Central memory CD8-positive, alpha-beta T cell (primary cell): Measurements from ENCODE around the gene PRR20G.

ENCODE experiments used
- ATAC-seq: fragments of 150-1000 bp; cut with Tn5 transposase; replicated peaks from 2 replicates; pipeline ENCODE4 v1.10.0; 2022; ENCODE audit warnings: mild to moderate bottlenecking, moderate FRiP score, moderate number of reproducible peaks; ENCODE audit not compliant: poor library complexity, severe bottlenecking; ENCODE audit errors: extremely low read depth
- DNase-seq, 2 donors: peaks; one replicate each; pipeline ENCODE4 v3.0.0; 2021; ENCODE audit warnings: low spot score in 2 of 2
- H3K27ac Mint-ChIP-seq: one replicate; pipeline ENCODE4 v1.8.0; 2022; ENCODE audit warnings: low read depth, mild to moderate bottlenecking, moderate library complexity, mixed read lengths
- H3K27me3 Mint-ChIP-seq: one replicate; pipeline ENCODE4 v1.8.0; 2022; ENCODE audit warnings: mixed read lengths
- H3K36me3 Mint-ChIP-seq: one replicate; pipeline ENCODE4 v1.8.0; 2022; ENCODE audit warnings: mild to moderate bottlenecking, moderate library complexity, mixed read lengths; ENCODE audit not compliant: insufficient read depth
- H3K4me1 Mint-ChIP-seq: one replicate; pipeline ENCODE4 v1.8.0; 2022; ENCODE audit warnings: mixed read lengths
- H3K4me3 Mint-ChIP-seq: one replicate; pipeline ENCODE4 v1.8.0; 2022; ENCODE audit warnings: mild to moderate bottlenecking, moderate library complexity, mixed read lengths
- H3K9me3 Mint-ChIP-seq: one replicate; pipeline ENCODE4 v1.8.0; 2022; ENCODE audit warnings: mixed read lengths

Gene PRR20G

DNA sequence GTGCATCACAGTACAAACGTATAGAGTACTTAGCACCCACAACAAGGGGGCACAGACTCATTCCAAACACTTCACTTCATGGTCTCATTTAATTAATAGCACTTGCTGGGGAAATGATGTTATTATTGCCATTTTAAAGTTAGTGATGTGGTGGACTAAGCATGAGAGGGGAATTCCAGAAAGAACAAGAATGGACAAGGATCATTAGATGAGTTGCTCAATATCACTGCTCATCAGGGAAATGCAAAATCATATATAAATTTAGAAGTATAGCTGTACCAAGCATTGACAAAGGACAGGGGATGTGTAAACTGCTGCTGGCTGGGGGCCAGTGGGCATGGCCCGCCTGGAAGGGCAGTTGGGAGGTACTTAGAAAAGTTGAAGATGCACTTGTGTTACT, 14.6 kb downstream of the PRR20G start:
- no peaks in the 10 kb centered on the region for H3K9me3 Mint-ChIP-seq
- no peak overlapping the region for H3K4me3 Mint-ChIP-seq
- H3K36me3 Mint-ChIP-seq: no peaks in the 10 kb centered on the region
- DNase-seq (no peak), ATAC-seq (no peak)
- H3K27me3 Mint-ChIP-seq: peaks cover 31% of the 10 kb centered on the region
- H3K27ac Mint-ChIP-seq: no peak overlapping the region
- H3K4me1 Mint-ChIP-seq: no peaks in the 10 kb centered on the region

DNA sequence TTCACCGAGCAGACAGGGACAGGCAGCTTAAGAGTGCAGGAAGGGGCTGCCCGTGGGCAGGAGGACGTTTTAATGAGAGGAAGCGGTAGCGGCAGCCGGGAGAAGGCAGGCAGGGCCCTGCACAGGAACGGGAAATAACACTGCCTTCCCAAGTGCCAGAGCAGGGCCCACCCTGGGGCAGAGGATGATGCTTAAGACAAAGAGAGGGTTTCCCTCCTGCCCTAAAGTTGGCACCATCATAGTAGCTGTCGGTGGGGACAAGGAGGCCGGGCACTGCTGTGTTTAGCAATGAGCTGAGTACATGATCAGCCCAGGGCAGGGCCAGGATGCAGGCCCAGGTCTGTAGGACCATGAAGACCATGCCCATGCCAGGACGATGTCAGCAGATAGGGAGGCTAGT, 21.7 kb downstream of the PRR20G start:
- no peaks in the 10 kb centered on the region for H3K36me3 Mint-ChIP-seq

DNA sequence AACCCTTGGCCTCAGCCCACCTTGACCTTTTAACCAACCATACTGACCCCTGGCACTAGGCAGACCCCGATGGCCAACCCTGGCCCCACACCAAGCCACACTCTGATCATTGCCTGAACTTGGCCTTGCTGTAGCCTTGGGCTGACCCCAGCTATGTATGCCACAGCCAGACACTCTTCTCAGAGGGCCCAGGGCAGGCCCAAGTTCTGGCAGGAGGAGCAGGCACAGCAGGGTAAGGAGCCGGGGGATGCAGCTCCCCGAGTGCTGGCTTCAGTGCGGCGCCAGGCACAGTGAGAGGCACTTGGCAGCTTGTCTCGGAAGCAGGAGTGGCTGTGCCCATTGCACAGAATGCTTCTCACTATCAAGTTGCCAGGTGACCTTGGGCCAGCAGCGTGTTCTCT, 22.3 kb downstream of the PRR20G start:
- Mint-ChIP-seq H3K27ac (no peak overlapping the region), H3K9me3 (no peaks in the 10 kb centered on the region), H3K36me3 (no peaks in the 10 kb centered on the region)

More for the DNA sequence above, 21.7 kb downstream of the PRR20G start:
- H3K4me1 Mint-ChIP-seq: no peaks in the 10 kb centered on the region
- no peaks in the 10 kb centered on the region for H3K9me3 Mint-ChIP-seq
- H3K4me3 Mint-ChIP-seq: no peak overlapping the region
- peaks cover 48% of the 10 kb centered on the region for H3K27me3 Mint-ChIP-seq
- no peak overlapping the region for H3K27ac Mint-ChIP-seq
- ATAC-seq (no peak), DNase-seq (no peak)

DNA sequence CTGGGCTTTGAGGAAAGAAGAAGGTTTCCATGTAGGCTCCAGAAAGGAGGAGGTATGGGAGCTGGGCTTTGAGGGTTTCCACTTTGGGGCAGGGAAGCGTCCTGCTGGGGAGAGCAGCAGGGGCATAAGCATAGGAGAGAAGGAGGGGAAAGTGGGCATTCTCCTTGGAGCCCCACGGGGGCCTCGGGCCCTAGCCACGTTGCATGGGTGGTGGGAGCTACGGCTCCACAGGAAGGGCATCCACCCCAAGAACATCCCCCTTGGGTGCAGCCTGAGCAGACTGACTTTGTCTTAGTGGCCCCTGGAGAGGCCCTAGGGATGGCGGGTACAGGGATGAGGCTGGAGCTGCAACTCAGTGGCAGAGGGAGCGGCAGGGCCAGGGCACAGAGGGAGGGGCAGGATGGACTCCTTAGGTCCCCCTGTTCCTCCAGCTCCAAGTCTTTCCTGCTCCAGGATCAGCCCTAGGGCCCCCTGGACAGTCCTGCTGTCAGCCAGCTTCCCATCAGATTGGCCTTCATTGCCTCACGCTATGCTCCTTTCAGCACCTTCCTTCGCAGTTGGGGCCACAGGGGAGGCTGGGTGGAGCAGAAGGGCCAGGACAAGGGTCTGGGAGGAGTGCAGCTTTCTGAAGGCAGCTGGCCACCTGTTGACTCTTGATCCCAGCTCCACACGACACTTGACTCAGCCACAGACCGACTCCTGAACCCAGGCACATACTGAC, 22.9 kb downstream of the PRR20G start:
- H3K9me3 Mint-ChIP-seq: no peaks in the 10 kb centered on the region

More for the DNA sequence above, 22.3 kb downstream of the PRR20G start:
- no peaks in the 10 kb centered on the region for H3K4me1 Mint-ChIP-seq
- H3K4me3 Mint-ChIP-seq: no peak overlapping the region
- peaks cover 49% of the 10 kb centered on the region for H3K27me3 Mint-ChIP-seq
- ATAC-seq (no peak), DNase-seq (no peak)

DNA sequence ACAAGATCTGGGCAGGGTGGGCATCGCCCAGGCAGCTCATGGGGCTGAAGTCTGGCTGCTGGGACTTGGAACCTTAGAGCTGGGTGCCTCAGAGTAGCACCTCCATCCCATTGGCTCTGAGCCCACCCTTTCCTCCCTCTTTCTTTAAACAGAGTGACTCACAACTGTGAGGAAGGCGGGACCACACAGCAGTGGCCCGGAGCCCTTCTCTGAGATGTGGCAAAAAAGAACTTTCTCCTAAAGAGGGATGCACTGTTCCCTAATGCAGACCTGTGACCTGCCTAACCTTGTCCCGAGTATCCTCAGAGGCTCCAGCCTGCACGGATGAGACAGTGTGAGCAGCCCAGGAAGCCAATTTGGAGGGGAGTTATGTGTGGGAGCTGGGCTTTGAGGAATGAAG, 23.6 kb downstream of the PRR20G start:
- peaks cover 61% of the 10 kb centered on the region for H3K27me3 Mint-ChIP-seq
- H3K4me1 Mint-ChIP-seq: no peaks in the 10 kb centered on the region
- no peak overlapping the region for H3K27ac Mint-ChIP-seq
- DNase-seq (no peak), ATAC-seq (no peak)
- no peak overlapping the region for H3K4me3 Mint-ChIP-seq
- H3K9me3 Mint-ChIP-seq: no peaks in the 10 kb centered on the region
- no peaks in the 10 kb centered on the region for H3K36me3 Mint-ChIP-seq

More for the DNA sequence above, 22.9 kb downstream of the PRR20G start:
- ATAC-seq (no peak), DNase-seq (no peak)
- Mint-ChIP-seq H3K27ac (no peak overlapping the region), H3K4me3 (no peak overlapping the region), H3K27me3 (peaks cover 55% of the 10 kb centered on the region), H3K4me1 (no peaks in the 10 kb centered on the region), H3K36me3 (no peaks in the 10 kb centered on the region)

DNA sequence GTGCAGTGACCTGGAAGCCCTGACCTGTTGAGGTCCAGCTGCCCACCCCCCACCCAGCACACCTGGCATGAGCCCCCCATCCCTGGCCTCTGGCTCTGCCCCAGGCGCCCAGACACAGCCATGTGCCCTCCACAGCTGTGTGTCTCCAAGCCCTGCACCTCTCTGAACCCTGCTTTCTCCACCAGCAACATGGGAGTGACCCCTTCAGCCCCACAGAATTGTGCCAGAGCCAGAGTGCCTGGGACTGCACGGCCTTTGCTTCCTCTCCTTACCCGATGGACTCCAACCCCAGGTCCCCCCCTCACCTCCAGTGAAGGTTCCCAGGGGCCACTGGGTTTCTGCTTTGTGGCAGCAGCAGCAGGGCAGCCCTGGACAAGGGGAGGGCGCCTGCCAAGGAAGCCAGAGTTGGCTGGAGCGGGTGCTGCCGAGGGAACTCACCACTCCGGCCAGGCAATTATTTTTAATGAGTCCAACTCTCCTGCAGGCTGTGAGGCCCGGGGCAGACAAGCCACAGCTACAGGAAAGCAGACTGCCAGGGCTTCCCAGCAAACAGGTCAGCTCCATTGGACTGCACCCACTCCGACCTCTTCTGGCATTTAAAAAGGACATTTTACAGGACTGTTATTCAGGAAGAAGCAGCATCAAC, 24.1 kb downstream of the PRR20G start:
- no peak overlapping the region for H3K4me3 Mint-ChIP-seq
- peaks cover 67% of the 10 kb centered on the region for H3K27me3 Mint-ChIP-seq
- H3K9me3 Mint-ChIP-seq: no peaks in the 10 kb centered on the region
- H3K36me3 Mint-ChIP-seq: no peaks in the 10 kb centered on the region
- H3K4me1 Mint-ChIP-seq: no peaks in the 10 kb centered on the region
- ATAC-seq: no peak
- no peak overlapping the region for H3K27ac Mint-ChIP-seq
- no peak for DNase-seq

DNA sequence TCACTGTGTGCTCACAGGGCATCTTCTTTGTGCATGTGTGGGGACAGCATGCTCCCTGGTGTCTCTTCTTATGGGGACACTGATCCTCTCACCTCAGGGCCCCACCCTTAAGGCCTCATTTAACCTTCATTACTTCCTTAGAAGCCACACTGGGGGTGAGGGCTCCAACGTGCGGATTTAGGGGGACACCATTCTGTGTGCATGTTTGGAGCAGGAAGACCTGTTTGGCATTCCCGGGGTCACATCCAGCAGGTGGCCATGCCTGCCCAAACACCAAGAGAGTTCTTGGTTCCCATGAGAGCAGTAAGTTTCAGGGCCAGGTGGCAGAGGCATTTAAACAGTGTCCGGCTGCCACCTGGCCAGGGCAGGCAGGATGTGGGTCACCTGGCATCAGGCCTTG, 24.8 kb downstream of the PRR20G start:
- DNase-seq (no peak), ATAC-seq (no peak)
- Mint-ChIP-seq H3K4me1 (no peaks in the 10 kb centered on the region), H3K9me3 (no peaks in the 10 kb centered on the region), H3K27me3 (peaks cover 73% of the 10 kb centered on the region), H3K27ac (no peak overlapping the region), H3K4me3 (no peak overlapping the region), H3K36me3 (no peaks in the 10 kb centered on the region)

DNA sequence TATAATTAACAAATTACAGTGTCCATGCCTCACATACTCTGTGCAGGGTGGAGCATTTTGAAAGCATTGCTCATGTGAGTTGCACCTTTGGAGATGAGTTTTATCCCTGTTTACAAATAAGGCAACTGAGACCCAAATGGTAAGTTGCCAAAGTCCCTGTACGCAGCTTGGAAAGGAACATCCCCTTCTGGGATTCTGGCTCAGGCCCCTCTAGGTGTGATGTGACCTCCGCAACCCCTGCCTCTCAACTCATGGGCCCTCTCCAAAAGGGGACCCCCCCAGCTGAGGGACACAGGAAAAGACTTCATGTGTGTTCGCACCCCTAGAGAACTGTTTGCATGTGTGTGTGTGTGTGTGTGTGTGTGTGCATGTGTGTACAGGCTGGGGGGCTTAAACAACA, 25.3 kb downstream of the PRR20G start:
- ATAC-seq: no peak
- Mint-ChIP-seq H3K9me3 (no peaks in the 10 kb centered on the region), H3K4me3 (no peak overlapping the region), H3K27me3 (peaks cover 78% of the 10 kb centered on the region), H3K4me1 (no peaks in the 10 kb centered on the region), H3K36me3 (no peaks in the 10 kb centered on the region), H3K27ac (no peak overlapping the region)
- DNase-seq: no peak

DNA sequence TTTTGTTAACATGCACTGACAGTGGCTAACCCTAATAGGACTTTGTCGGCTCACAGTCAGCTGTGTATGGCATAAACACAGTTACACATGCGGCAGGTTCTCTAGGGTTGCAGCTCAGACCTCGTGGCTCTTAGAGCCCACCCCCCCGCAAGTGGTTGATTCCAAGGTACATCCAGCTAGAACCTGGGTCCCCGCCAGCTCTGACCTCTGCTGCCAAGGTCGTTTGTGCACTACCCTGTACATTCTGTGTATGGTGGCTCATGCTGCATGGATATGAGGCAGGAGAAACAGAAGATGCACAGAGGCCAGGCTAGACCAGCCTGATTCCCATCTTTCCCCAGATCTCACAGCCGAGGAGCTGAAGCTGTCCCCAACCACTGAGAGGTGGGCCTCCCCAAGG, 25.9 kb downstream of the PRR20G start:
- no peak for ATAC-seq
- H3K27me3 Mint-ChIP-seq: peaks cover 80% of the 10 kb centered on the region
- no peaks in the 10 kb centered on the region for H3K4me1 Mint-ChIP-seq
- no peak for DNase-seq
- H3K27ac Mint-ChIP-seq: no peak overlapping the region
- no peaks in the 10 kb centered on the region for H3K36me3 Mint-ChIP-seq
- H3K4me3 Mint-ChIP-seq: no peak overlapping the region
- H3K9me3 Mint-ChIP-seq: no peaks in the 10 kb centered on the region

DNA sequence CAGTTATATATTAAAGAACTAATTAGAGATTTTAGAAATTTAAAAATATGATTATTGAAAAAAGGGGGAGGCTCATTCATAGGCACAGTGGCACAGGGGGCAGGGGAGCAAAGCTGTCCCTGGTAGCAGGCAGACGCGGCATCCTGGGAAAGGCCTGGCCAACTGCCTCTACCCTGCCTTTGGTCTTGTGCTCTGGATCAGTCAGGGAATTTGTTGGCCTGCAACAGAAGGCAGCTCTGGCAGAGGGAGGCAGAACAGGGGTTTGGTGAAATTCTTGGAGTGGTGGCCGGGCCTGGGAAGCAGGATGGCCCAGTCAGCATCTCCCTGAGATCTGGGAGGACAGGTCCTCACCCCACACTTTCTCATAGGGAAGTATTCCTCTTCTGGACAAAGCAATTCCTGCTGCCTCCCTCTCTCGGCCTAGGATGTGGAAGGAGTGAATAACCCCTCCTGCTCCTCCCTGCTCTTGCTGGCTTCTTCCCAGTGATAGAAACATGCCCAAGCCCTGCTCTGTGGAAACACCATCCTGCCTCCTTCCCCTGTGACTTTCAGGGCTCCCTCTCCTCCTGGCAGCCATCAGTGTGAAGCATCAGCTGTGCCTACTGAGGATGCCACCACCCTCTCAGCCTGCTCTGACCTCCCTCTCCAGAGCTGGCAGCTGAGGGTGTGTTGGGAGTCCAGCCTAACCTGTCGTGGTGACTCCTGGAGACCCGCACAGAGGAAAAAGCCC, 26.9 kb downstream of the PRR20G start:
- Mint-ChIP-seq H3K4me1 (no peaks in the 10 kb centered on the region), H3K9me3 (no peaks in the 10 kb centered on the region), H3K27me3 (peaks cover 80% of the 10 kb centered on the region), H3K27ac (no peak overlapping the region), H3K36me3 (no peaks in the 10 kb centered on the region), H3K4me3 (no peak overlapping the region)
- ATAC-seq (no peak), DNase-seq (no peak)

DNA sequence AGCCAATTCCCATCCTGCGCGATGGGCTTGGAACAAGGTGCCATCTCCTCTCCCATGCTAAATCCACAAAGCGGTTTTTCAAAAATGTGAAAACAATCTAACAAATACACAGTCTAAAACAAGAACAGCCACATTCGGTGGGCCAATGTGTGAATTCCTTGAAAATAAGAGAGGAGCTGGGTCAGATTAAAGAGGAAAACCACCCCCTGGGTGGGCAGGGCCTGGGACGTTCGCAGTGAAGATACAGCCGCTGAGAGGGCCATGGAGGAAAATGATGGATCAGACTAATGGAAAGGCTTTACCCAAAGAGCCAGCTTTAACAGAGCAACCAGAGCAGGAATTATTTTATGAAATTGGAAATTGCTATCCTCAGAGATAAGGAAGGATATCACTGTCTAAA, 27.4 kb downstream of the PRR20G start:
- Mint-ChIP-seq H3K36me3 (no peaks in the 10 kb centered on the region), H3K27ac (no peak overlapping the region), H3K27me3 (peaks cover 78% of the 10 kb centered on the region), H3K9me3 (no peaks in the 10 kb centered on the region), H3K4me3 (no peak overlapping the region), H3K4me1 (no peaks in the 10 kb centered on the region)
- no peak for ATAC-seq
- no peak for DNase-seq

DNA sequence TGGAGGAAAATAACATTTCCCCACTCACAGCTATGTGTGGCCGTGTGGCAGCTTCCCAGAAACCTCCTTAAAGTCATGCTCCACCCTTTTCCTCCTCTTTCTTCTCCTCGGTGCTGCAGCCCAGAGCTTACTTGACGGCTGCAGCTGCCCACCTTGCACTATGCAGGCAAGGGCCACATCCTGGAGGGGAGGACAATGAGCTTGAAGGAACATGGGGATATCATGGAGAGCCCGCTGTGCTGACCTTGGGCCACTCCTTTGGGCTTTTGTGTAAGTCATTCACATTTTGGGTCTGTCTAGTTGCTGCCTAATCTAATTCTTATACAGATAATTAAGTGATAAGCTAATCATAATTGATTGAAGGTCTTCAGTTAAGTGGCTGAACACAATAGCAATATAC, 28.0 kb downstream of the PRR20G start:
- no peak overlapping the region for H3K27ac Mint-ChIP-seq
- no peak overlapping the region for H3K4me3 Mint-ChIP-seq
- ATAC-seq (no peak), DNase-seq (no peak)
- H3K9me3 Mint-ChIP-seq: no peaks in the 10 kb centered on the region
- H3K36me3 Mint-ChIP-seq: no peaks in the 10 kb centered on the region
- H3K4me1 Mint-ChIP-seq: no peaks in the 10 kb centered on the region
- H3K27me3 Mint-ChIP-seq: peaks cover 73% of the 10 kb centered on the region

DNA sequence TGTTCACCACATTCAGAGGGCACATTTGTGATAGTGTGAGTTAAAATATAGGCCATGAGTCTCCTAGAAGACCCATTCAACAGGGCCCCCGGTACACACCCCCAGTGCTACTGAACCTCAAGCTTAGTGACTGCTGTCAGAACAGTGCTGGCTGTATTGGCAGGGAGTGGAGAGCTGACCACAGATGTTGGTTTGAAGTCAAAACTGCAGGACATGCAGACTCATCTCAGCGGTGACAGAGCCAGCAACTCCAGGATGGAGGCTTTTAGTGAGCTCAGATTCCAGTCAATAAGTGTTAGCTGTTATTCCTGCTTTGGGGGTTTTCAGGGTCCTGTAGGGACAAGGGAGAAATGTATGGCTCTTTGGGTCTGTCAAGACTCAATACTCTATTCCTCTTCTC, 29.1 kb downstream of the PRR20G start:
- H3K9me3 Mint-ChIP-seq: no peaks in the 10 kb centered on the region
- no peak overlapping the region for H3K27ac Mint-ChIP-seq
- peaks cover 73% of the 10 kb centered on the region for H3K27me3 Mint-ChIP-seq
- H3K4me3 Mint-ChIP-seq: no peak overlapping the region
- DNase-seq: no peak
- no peaks in the 10 kb centered on the region for H3K4me1 Mint-ChIP-seq
- ATAC-seq: no peak
- H3K36me3 Mint-ChIP-seq: no peaks in the 10 kb centered on the region
